ENCODE results near the gene TRIM31.

TRIM31 gene

GRCh38 chr6:30151580-30151979 lies 38.7 kb upstream of the TRIM31 start:
- Histone ChIP-seq H3K27ac (no peak overlapping the region), H3K4me3 (ENCODE audit: low read depth, low read length) (no peak overlapping the region), H3K36me3 (replicated peaks) (no peaks in the 10 kb centered on the region), H3K27me3 (replicated peaks) (no peaks in the 10 kb centered on the region)
- no peak for TF ChIP-seq CTCF (IDR thresholded peaks at IDR 0.05; ENCODE audit: low read depth, low read length, missing control alignments)
- DNase-seq, result no peak
- in situ Hi-C loops (cut with HindIII; ENCODE audit: low pct_ligation_motif_present, low sequenced_read_pairs), result no loop called here

- no peak for TF ChIP-seq CTCF (IDR thresholded peaks at IDR 0.05; ENCODE audit: low read depth, low read length, missing control alignments)
- Histone ChIP-seq H3K4me3 (ENCODE audit: low read depth, low read length) (no peak overlapping the region), H3K27me3 (replicated peaks) (no peaks in the 10 kb centered on the region), H3K27ac (no peak overlapping the region), H3K36me3 (replicated peaks) (no peaks in the 10 kb centered on the region)
- in situ Hi-C loops (cut with HindIII; ENCODE audit: low pct_ligation_motif_present, low sequenced_read_pairs), result no loop called here
- DNase-seq, result no peak
Observed at GRCh38 chr6:30150671-30151395, 37.9 kb upstream of the TRIM31 start.

GRCh38 chr6:30149858-30150550 lies 37.1 kb upstream of the TRIM31 start:
- no peaks in the 10 kb centered on the region for H3K27me3 ChIP-seq (replicated peaks)

GRCh38 chr6:30149234-30149633 lies 36.3 kb upstream of the TRIM31 start:
- in situ Hi-C loops (cut with HindIII; ENCODE audit: low pct_ligation_motif_present, low sequenced_read_pairs), result no loop called here
- no peak for DNase-seq
- no peak for TF ChIP-seq CTCF (IDR thresholded peaks at IDR 0.05; ENCODE audit: low read depth, low read length, missing control alignments)
- Histone ChIP-seq H3K27ac (no peak overlapping the region), H3K36me3 (replicated peaks) (no peaks in the 10 kb centered on the region), H3K4me3 (ENCODE audit: low read depth, low read length) (no peak overlapping the region), H3K27me3 (replicated peaks) (peaks cover 6% of the 10 kb centered on the region)

More at GRCh38 chr6:30149858-30150550, 37.1 kb upstream of the TRIM31 start:
- Histone ChIP-seq H3K36me3 (replicated peaks) (no peaks in the 10 kb centered on the region), H3K27ac (no peak overlapping the region), H3K4me3 (ENCODE audit: low read depth, low read length) (no peak overlapping the region)
- no peak for TF ChIP-seq CTCF (IDR thresholded peaks at IDR 0.05; ENCODE audit: low read depth, low read length, missing control alignments)
- no peak for DNase-seq
- in situ Hi-C loops (cut with HindIII; ENCODE audit: low pct_ligation_motif_present, low sequenced_read_pairs), result no loop called here

GRCh38 chr6:30147096-30147495 lies 34.2 kb upstream of the TRIM31 start:
- TF ChIP-seq CTCF (IDR thresholded peaks at IDR 0.05; ENCODE audit: low read depth, low read length, missing control alignments), result no peak
- Histone ChIP-seq H3K27me3 (replicated peaks) (peaks cover 6% of the 10 kb centered on the region), H3K36me3 (replicated peaks) (no peaks in the 10 kb centered on the region), H3K27ac (no peak overlapping the region), H3K4me3 (ENCODE audit: low read depth, low read length) (no peak overlapping the region)
- in situ Hi-C loops (cut with HindIII; ENCODE audit: low pct_ligation_motif_present, low sequenced_read_pairs), result no loop called here
- DNase-seq, result no peak

Measured in brain microvascular endothelial cell (primary cell).